H54 (cell line): Measurements from ENCODE around the gene PLXDC2.

Experiments used
- DNase-seq: peaks from one replicate; pipeline ENCODE4 v3.0.0; 2011; ENCODE audit warnings: low spot score, mixed read lengths; ENCODE audit not compliant: insufficient read length
- FAIRE-seq: peaks from 3 replicates; lab custom pipeline; 2011; peaks lifted over from hg19 to GRCh38; lab: Jason Lieb, UNC
- POLR2A ChIP-seq: IDR thresholded peaks from 2 replicates; pipeline ENCODE4 v1.6.1; 2011; ENCODE audit warnings: low read depth, mild to moderate bottlenecking, low read length

Gene PLXDC2

GRCh38 chr10:20334559-20334958 lies 518.3 kb downstream of the PLXDC2 start:
- FAIRE-seq = no peak

More at GRCh38 chr10:20334559-20334958, 518.3 kb downstream of the PLXDC2 start:
- DNase-seq = no peak
- no peak for TF ChIP-seq POLR2A
